ENCODE data around the gene BORCS5.

Gene BORCS5

DNA sequence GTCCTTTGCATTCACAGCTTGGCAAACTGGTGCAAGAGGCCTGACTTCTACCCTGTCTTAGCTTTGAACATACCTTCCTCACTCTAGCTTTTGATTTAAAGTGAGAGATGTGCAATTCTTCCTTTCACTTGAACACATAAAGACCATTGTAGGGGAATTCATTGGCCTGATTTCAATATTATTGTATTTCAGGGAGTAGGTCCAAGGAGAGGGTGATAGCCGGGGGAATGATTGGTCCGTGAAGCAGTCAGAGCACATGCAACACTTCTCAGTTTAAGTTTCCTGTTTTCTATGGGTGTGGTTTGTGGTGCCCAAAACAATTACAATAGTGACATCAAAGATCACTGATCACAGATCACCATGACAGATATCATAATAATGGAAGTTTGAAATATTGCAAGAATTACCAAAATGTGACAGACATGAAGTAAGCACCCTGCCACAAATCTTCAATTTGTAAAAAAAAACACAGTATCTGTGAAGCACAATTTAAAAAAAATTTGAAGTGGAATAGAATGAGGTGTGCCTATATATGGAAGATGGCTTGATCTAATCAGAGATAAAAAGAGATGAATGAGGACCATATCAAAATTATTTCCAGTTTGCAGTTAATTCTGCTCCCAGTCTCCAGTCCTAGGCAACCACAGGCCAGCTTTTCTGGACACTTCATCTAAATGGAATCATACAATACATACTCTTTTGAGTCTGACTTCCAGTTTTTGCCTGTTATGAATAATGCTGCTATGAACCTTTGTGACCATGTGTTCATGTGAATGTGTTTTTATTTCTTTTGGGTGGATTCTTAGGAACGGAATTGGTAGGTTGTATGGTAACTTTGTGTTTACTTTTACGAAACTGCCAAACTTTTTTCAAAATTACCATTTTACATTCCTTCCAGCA, 23.2 kb downstream of the BORCS5 start:
- Histone ChIP-seq H3K4me2 (peak overlapping the region; percentile 11 to 58 (median 38)), H3K4me1 (peaks cover 16 to 36% (median 25%) of the 10 kb centered on the region in 10 experiments), H4K20me1 (no peaks in the 10 kb centered on the region), H3K27me3 (no peaks in the 10 kb centered on the region), H3K36me3 (peaks cover 0 to 13% (median 6%) of the 10 kb centered on the region in 11 experiments; a peak in 5 of 22 replicates), H3K4me3 (no peak overlapping the region), H3K9ac (0 out of 22 replicates have a peak overlapping the region, but pooled peaks of 1 of the 11 experiments have one; percentile 2), H3K27ac (peak overlapping the region in 9 of 11 experiments; percentile 6 to 59 (median 28); a peak in 10 of 22 replicates), H3K9me3 (replicated peaks in 1 of 11) (peaks cover 0 to 17% (median 6%) of the 10 kb centered on the region in 11 experiments; a peak in 14 of 22 replicates)
- no peak for TF ChIP-seq Cebpa-rat (IDR thresholded peaks at IDR 0.05)

- peaks cover 0 to 17% (median 6%) of the 10 kb centered on the region in 11 experiments; a peak in 14 of 22 replicates for H3K9me3 ChIP-seq (replicated peaks in 1 of 11)
These were observed 24.2 kb downstream of the BORCS5 start for GRCh38 chr12:12380949-12381593.

GRCh38 chr12:12381982-12382381, 25.1 kb downstream of the BORCS5 start:
- no peak for TF ChIP-seq Cebpa-rat (IDR thresholded peaks at IDR 0.05)
- no peak overlapping the region for H3K9ac ChIP-seq
- no peak overlapping the region for H3K4me3 ChIP-seq
- H3K36me3 ChIP-seq, result peaks cover 0 to 13% (median 6%) of the 10 kb centered on the region in 11 experiments; a peak in 6 of 22 replicates
- no peak overlapping the region for H3K4me2 ChIP-seq
- H3K27ac ChIP-seq, result no peak overlapping the region
- peaks cover 0 to 17% (median 6%) of the 10 kb centered on the region in 11 experiments; a peak in 14 of 22 replicates for H3K9me3 ChIP-seq (replicated peaks in 1 of 11)
- no peaks in the 10 kb centered on the region for H3K27me3 ChIP-seq
- peaks cover 18 to 39% (median 33%) of the 10 kb centered on the region in 10 experiments for H3K4me1 ChIP-seq
- H4K20me1 ChIP-seq, result no peaks in the 10 kb centered on the region

More at GRCh38 chr12:12380949-12381593, 24.2 kb downstream of the BORCS5 start:
- H3K9ac ChIP-seq, result no peak overlapping the region
- H3K27me3 ChIP-seq, result no peaks in the 10 kb centered on the region
- no peak overlapping the region for H3K27ac ChIP-seq
- no peaks in the 10 kb centered on the region for H4K20me1 ChIP-seq
- no peak overlapping the region for H3K4me2 ChIP-seq
- H3K36me3 ChIP-seq, result peaks cover 0 to 13% (median 6%) of the 10 kb centered on the region in 11 experiments; a peak in 6 of 22 replicates
- H3K4me3 ChIP-seq, result no peak overlapping the region
- TF ChIP-seq Cebpa-rat (IDR thresholded peaks at IDR 0.05), result no peak
- H3K4me1 ChIP-seq, result peaks cover 18 to 39% (median 33%) of the 10 kb centered on the region in 10 experiments

DNA sequence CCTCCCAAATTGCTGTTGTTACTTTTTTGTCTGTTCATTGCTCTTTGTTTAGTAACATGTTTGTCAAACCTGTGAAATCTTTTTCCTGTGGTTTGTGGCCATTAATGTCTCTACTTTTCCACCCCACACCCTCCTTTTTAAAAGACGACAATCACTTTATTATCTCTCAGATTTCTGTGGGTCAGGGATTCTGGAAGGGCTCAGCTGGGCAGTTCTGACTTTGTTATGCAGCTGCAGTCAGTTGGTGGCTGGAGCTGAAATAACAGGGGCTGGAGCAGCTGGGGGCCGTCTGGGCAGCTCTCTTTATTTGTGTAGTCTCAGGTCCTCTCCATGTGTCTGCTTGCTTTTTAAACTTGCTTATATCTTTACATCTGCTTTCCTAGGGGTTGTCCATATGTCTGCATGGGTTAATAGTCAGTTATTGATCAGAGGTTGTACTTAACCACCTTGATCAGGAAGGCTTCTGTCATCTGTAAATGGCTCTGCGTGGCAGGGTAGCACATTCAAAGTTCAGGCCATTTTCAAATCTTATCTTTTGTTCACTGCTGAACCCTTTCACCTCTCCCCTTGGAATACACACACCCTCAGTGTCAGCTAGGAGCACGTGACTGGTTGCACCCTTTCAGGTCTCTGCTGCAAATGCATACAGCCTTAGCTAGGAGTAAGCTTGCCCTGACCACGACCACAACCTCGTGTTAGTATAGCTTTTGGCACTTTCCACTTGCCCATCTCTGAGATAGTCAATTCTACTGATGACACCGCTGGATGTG, 27.9 kb downstream of the BORCS5 start:
- H4K20me1 ChIP-seq, result no peaks in the 10 kb centered on the region
- peaks cover 14 to 31% (median 25%) of the 10 kb centered on the region in 10 experiments for H3K4me1 ChIP-seq
- peak overlapping the region in 8 of 11 experiments; percentile 5 to 47 (median 34); a peak in 10 of 22 replicates for H3K27ac ChIP-seq
- peaks cover 0 to 17% (median 6%) of the 10 kb centered on the region in 11 experiments; a peak in 14 of 22 replicates for H3K9me3 ChIP-seq (replicated peaks in 1 of 11)
- H3K4me3 ChIP-seq, result no peak overlapping the region
- peaks cover 0 to 22% (median 6%) of the 10 kb centered on the region in 11 experiments; a peak in 6 of 22 replicates for H3K36me3 ChIP-seq
- no peak for TF ChIP-seq Cebpa-rat (IDR thresholded peaks at IDR 0.05)
- H3K9ac ChIP-seq, result peak overlapping the region in 6 of 11 experiments; percentile 2 to 62 (median 43); a peak in 9 of 22 replicates
- H3K27me3 ChIP-seq, result no peaks in the 10 kb centered on the region
- H3K4me2 ChIP-seq, result peak overlapping the region; percentile 22 to 77 (median 63); a peak in 21 of 22 replicates

- no peak for TF ChIP-seq Cebpa-rat (IDR thresholded peaks at IDR 0.05)
- Histone ChIP-seq H3K4me2 (no peak overlapping the region), H3K36me3 (peaks cover 0 to 16% (median 2%) of the 10 kb centered on the region in 11 experiments; a peak in 5 of 22 replicates), H3K27me3 (no peaks in the 10 kb centered on the region), H4K20me1 (no peaks in the 10 kb centered on the region), H3K4me3 (no peak overlapping the region), H3K27ac (no peak overlapping the region), H3K4me1 (peaks cover 10 to 23% (median 18%) of the 10 kb centered on the region in 10 experiments), H3K9me3 (replicated peaks in 1 of 11) (peaks cover 0 to 11% (median 2%) of the 10 kb centered on the region in 11 experiments; a peak in 11 of 22 replicates), H3K9ac (no peak overlapping the region)
These were observed 30.6 kb downstream of the BORCS5 start for GRCh38 chr12:12387501-12387900.

DNA sequence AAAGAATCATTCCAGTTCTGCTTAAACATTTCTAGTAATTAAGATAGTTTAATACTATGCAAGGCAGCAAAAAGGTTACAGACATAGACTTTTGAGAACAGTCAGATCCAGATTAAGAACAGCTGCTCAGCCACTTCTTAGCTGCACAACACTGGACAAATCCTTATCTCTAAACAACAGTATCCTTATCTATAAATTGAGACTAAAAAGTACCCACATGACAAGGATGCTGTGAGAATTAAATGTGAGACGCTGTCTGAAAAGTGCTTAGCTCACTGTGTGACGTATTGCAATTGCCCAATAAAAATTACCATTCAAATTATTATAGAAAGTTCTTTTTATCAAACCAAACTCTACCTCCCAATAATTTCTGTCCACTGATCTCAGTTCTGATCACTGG, 35.5 kb downstream of the BORCS5 start:
- peaks cover 0 to 5% (median 0%) of the 10 kb centered on the region in 11 experiments; a peak in 2 of 22 replicates for H3K9me3 ChIP-seq (replicated peaks in 1 of 11)
- no peak overlapping the region for H3K9ac ChIP-seq
- no peaks in the 10 kb centered on the region for H3K27me3 ChIP-seq
- H3K4me1 ChIP-seq, result 0 out of 20 replicates have a peak, but pooled peaks cover 0 to 6% (median 0%) of the 10 kb centered on the region in 10 experiments
- H3K27ac ChIP-seq, result no peak overlapping the region
- H3K4me3 ChIP-seq, result no peak overlapping the region
- H3K36me3 ChIP-seq, result peaks cover 0 to 9% (median 0%) of the 10 kb centered on the region in 11 experiments; a peak in 2 of 22 replicates
- TF ChIP-seq Cebpa-rat (IDR thresholded peaks at IDR 0.05), result no peak
- H3K4me2 ChIP-seq, result no peak overlapping the region
- H4K20me1 ChIP-seq, result no peaks in the 10 kb centered on the region

DNA sequence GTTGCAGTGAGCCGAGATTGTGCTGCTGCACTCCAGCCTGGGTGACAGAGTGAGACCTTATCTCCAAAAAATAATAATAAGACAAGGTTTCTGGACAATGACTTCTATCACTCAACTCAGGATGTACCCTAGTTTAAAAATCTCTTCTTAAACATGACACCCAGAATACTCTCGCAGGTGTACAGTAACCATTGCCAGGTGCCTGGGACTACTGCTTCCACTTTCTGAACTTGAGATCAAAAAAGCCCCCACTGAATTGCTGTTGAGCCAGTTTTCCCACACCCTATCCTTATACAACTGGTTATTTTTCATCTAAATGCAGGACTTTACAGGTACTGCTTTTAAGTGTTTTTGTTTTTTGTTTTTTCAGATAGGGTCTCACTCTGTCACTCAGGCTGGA, 36.3 kb downstream of the BORCS5 start:
- Histone ChIP-seq H3K9ac (no peak overlapping the region), H3K27me3 (no peaks in the 10 kb centered on the region), H3K36me3 (peaks cover 0 to 9% (median 0%) of the 10 kb centered on the region in 11 experiments; a peak in 2 of 22 replicates), H3K4me1 (0 out of 20 replicates have a peak, but pooled peaks cover 0 to 6% (median 0%) of the 10 kb centered on the region in 10 experiments), H3K27ac (no peak overlapping the region), H3K4me2 (no peak overlapping the region), H3K9me3 (replicated peaks in 1 of 11) (peaks cover 0 to 5% (median 0%) of the 10 kb centered on the region in 11 experiments; a peak in 2 of 22 replicates), H3K4me3 (no peak overlapping the region), H4K20me1 (no peaks in the 10 kb centered on the region)
- TF ChIP-seq Cebpa-rat (IDR thresholded peaks at IDR 0.05), result no peak

DNA sequence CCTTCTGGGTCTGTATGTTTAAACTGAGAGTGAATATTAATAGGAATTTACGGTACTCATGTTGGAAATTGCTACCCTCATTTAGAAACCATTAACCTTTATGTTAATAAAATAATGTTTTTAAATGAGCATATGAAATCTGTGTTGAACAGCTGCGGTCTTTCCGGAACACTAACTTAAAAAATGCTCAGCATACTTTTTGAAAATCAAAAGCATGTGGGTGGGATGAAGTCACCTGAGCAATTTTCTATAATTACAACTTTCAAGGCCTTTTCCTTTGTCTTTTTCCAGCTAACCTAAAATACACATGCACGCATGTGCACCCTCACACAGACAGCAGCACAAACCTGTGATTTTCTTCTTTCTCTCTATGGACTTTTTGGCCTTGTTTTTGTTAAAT, 39.8 kb downstream of the BORCS5 start:
- TF ChIP-seq Cebpa-rat (IDR thresholded peaks at IDR 0.05), result no peak
- no peaks in the 10 kb centered on the region for H3K27me3 ChIP-seq
- peaks cover 0 to 8% (median 0%) of the 10 kb centered on the region in 11 experiments; a peak in 1 of 22 replicates for H3K9me3 ChIP-seq (replicated peaks in 1 of 11)
- no peak overlapping the region for H3K9ac ChIP-seq
- H3K27ac ChIP-seq, result no peak overlapping the region
- H3K4me3 ChIP-seq, result no peak overlapping the region
- no peak overlapping the region for H3K4me2 ChIP-seq
- no peaks in the 10 kb centered on the region for H3K4me1 ChIP-seq
- peaks cover 0 to 4% (median 0%) of the 10 kb centered on the region in 11 experiments; a peak in 2 of 22 replicates for H3K36me3 ChIP-seq
- H4K20me1 ChIP-seq, result no peaks in the 10 kb centered on the region
